NCI-H2227 treated with DMSO at 0.1 percent for 48 hours (cell line): ENCODE results near the gene EDN3.

Experiments
- DNase-seq: peaks from one replicate; lab custom pipeline; 2025; lab: John Stamatoyannopoulos, UW

EDN3 gene

GRCh38 chr20:59300333-59301081 lies at the start of gene EDN3:
EDN3 (plus strand) TSS chr20:59300611; CDS start chr20:59300813, 202 bp downstream.
- no peak for DNase-seq

- DNase-seq = no peak
Measured at GRCh38 chr20:59253325-59253724, 47.1 kb upstream of the EDN3 start.

GRCh38 chr20:59253779-59254319 lies 46.6 kb upstream of the EDN3 start:
- no peak for DNase-seq

GRCh38 chr20:59255256-59255655 lies 45.2 kb upstream of the EDN3 start:
- DNase-seq = no peak

- no peak for DNase-seq
Measured at GRCh38 chr20:59258221-59258621, 42.2 kb upstream of the EDN3 start.

GRCh38 chr20:59259946-59260345 lies 40.5 kb upstream of the EDN3 start:
- no peak for DNase-seq

GRCh38 chr20:59265298-59265697 lies 35.1 kb upstream of the EDN3 start:
- no peak for DNase-seq

GRCh38 chr20:59268870-59269269 lies 31.5 kb upstream of the EDN3 start:
- peak; percentile 21 for DNase-seq

GRCh38 chr20:59269411-59270025 lies 30.9 kb upstream of the EDN3 start:
- DNase-seq = peak; percentile 35

GRCh38 chr20:59270380-59270779 lies 30.0 kb upstream of the EDN3 start:
- DNase-seq = no peak

- no peak for DNase-seq
Measured at GRCh38 chr20:59273739-59274357, 26.6 kb upstream of the EDN3 start.

- DNase-seq = no peak
Measured at GRCh38 chr20:59276938-59277337, 23.5 kb upstream of the EDN3 start.

- no peak for DNase-seq
Measured at GRCh38 chr20:59284470-59284869, 15.9 kb upstream of the EDN3 start.

GRCh38 chr20:59289994-59290393 lies 10.4 kb upstream of the EDN3 start:
- no peak for DNase-seq

- DNase-seq = no peak
Measured at GRCh38 chr20:59291740-59292383, 8.5 kb upstream of the EDN3 start.

- DNase-seq = no peak
Measured at GRCh38 chr20:59295531-59295930, 4.9 kb upstream of the EDN3 start.

GRCh38 chr20:59297686-59298085 lies 2.7 kb upstream of the EDN3 start:
- DNase-seq = no peak

GRCh38 chr20:59299945-59300332 lies 472 bp upstream of the EDN3 start:
- DNase-seq = no peak

- DNase-seq = no peak
Measured at GRCh38 chr20:59301343-59302007, 1.1 kb downstream of the EDN3 start.

GRCh38 chr20:59305908-59306655 lies 5.7 kb downstream of the EDN3 start:
- DNase-seq = no peak

- no peak for DNase-seq
Measured at GRCh38 chr20:59307270-59307669, 6.9 kb downstream of the EDN3 start.
